Activated B cell treated with CpG ODN at 0.5 μM for 24 hours (primary cell): ENCODE measurements around the gene EIF5B. TPM values are rescaled to one million over a fixed set of nuclear protein-coding genes. Genes with fewer than 3 reads are reported as not detected.

Source experiments
- ATAC-seq: fragments of 200-7000 bp; cut with Tn5 transposase; one replicate; pipeline ENCODE4 v1.10.0; 2021; ENCODE audit warnings: low read depth, mild to moderate bottlenecking, moderate library complexity
- CTCF ChIA-PET: fragments of 350-600 bp; sonication (Branson Sonifier 250); formaldehyde crosslinking; loops from one replicate; lab custom pipeline; 2021; ENCODE audit warnings: antibody characterized with exemption; lab: Charles Lee
- POLR2A ChIA-PET: fragments of 350-600 bp; sonication (Branson Sonifier 250); formaldehyde crosslinking; loops from one replicate; lab custom pipeline; 2021; ENCODE audit warnings: antibody characterized with exemption; lab: Charles Lee
- DNase-seq: peaks from one replicate; pipeline ENCODE4 v3.0.0; 2022
- H3K27ac Mint-ChIP-seq: one replicate; pipeline ENCODE4 v1.8.0; 2020; ENCODE audit warnings: mixed read lengths
- H3K27me3 Mint-ChIP-seq: one replicate; pipeline ENCODE4 v1.8.0; 2021; ENCODE audit warnings: mixed read lengths
- H3K36me3 Mint-ChIP-seq: one replicate; pipeline ENCODE4 v1.8.0; 2021; ENCODE audit warnings: low read depth, mixed read lengths
- H3K4me1 Mint-ChIP-seq: one replicate; pipeline ENCODE4 v1.8.0; 2021; ENCODE audit warnings: mixed read lengths
- H3K4me3 Mint-ChIP-seq: one replicate; pipeline ENCODE4 v1.8.0; 2020; ENCODE audit warnings: mild to moderate bottlenecking, mixed read lengths
- H3K9me3 Mint-ChIP-seq: one replicate; pipeline ENCODE4 v1.8.0; 2020; ENCODE audit warnings: mixed read lengths
- intact Hi-C: fragments of 100-400 bp; cut with micrococcal nuclease; formaldehyde crosslinking; loops from one replicate; pipeline ENCODE4 v1.15.1; 2024
- total RNA-seq: library from RNA; stranded (reverse); gene quantifications from 2 replicates; pipeline ENCODE4 v1.2.3, GENCODE V29; 2022
- TF ChIP-seq, protein P1 (sequence below): fragments of 200-600 bp; IDR thresholded peaks from one replicate; pipeline ENCODE4 v1.8.0; 2022; ENCODE audit warnings: antibody characterized with exemption, mild to moderate bottlenecking

Gene EIF5B
- total RNA-seq, 1 donor from 2014 or later, result 55.0 TPM

DNA sequence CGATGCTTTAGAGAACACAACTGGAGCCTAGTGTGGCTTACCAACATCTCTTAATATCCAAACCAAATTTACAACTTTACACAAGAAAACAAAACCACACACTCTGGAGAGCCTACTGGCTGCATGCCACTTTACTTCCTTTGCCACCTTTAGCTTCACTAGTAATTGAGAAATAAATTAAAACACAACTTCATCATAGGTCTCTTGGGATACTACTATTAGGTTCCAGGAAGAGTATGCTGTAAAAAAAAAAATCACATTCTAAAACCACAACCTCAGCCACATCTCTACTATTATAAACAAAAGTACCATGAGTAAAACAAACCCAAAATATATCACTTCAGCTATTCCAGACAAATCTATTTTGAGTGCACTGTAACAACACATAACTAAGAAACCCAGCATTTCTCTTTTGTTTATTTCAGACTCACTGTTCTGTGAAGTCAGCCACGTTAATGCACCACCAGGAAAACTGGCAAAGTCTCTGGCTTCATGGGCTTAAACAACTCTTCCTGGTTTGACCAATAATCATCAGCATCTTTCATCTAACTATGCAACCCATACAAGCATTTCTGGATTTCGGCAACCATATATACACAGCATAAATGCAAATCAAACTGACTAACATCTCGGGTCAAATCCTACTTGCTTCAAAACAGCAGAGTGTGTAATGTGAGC, 93.6 kb downstream of the EIF5B start:
- ATAC-seq, result no peak
- Mint-ChIP-seq H3K4me3 (no peak overlapping the region), H3K36me3 (peaks cover 57% of the 10 kb centered on the region), H3K4me1 (peaks cover 9% of the 10 kb centered on the region), H3K27ac (no peak overlapping the region), H3K9me3 (no peaks in the 10 kb centered on the region), H3K27me3 (no peaks in the 10 kb centered on the region)
- ChIA-PET CTCF (interaction anchor here (0.6 to 1.1 kb wide), 2 partner anchors 59 to 286 kb away, joined by 3 to 4 read pairs; partner anchors contain the start of gene REV1), POLR2A (interaction anchor here (0.7 kb wide), 1 partner anchor 33 kb away, joined by 3 read pairs; no protein-coding TSS in a partner anchor)
- TF ChIP-seq, protein P1, sequence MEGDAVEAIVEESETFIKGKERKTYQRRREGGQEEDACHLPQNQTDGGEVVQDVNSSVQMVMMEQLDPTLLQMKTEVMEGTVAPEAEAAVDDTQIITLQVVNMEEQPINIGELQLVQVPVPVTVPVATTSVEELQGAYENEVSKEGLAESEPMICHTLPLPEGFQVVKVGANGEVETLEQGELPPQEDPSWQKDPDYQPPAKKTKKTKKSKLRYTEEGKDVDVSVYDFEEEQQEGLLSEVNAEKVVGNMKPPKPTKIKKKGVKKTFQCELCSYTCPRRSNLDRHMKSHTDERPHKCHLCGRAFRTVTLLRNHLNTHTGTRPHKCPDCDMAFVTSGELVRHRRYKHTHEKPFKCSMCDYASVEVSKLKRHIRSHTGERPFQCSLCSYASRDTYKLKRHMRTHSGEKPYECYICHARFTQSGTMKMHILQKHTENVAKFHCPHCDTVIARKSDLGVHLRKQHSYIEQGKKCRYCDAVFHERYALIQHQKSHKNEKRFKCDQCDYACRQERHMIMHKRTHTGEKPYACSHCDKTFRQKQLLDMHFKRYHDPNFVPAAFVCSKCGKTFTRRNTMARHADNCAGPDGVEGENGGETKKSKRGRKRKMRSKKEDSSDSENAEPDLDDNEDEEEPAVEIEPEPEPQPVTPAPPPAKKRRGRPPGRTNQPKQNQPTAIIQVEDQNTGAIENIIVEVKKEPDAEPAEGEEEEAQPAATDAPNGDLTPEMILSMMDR, result no peak
- intact Hi-C loops, result no loop called here
- DNase-seq, result no peak

DNA sequence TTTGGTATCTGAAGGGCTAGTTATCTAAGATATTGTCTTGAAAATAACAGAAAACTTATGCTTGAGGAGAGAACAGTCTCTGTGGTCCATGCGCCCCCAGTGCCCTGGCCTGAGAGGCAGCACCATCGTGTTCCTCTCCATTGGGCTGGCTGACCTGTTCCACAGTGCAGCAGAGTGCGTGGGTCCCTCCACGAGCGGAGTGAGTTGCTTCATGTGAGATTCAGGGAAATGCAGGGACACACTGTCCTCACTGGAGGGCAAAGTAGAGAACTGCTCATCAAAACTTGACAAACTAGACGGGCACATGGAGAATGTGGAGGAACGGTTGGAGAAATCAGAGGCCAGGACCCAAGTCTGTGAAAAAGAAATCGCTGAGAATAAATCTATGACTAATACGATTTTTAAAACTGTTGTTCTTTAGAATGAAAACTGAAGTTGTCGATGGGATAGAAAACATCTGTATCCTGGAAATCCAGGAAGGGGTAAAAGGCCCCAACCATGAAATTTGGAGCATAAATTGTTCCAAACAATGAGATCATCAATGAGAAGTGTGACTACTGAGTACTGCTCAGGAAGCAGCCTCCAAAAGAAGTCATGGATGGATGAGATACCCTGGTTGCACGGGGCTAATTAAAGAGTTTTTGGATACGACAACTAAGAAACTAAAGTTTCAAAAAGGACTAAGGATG, 94.5 kb downstream of the EIF5B start:
- TF ChIP-seq, protein P1, result no peak
- ChIA-PET CTCF (interaction anchor here (1.1 kb wide), 1 partner anchor 58 kb away, joined by 4 read pairs; the partner anchor contains the start of gene REV1), POLR2A (no interaction called here)
- no peak for DNase-seq
- Mint-ChIP-seq H3K4me1 (peaks cover 9% of the 10 kb centered on the region), H3K27me3 (no peaks in the 10 kb centered on the region), H3K4me3 (no peak overlapping the region), H3K36me3 (peaks cover 52% of the 10 kb centered on the region), H3K27ac (no peak overlapping the region), H3K9me3 (no peaks in the 10 kb centered on the region)
- no peak for ATAC-seq
- intact Hi-C loops, result no loop called here

DNA sequence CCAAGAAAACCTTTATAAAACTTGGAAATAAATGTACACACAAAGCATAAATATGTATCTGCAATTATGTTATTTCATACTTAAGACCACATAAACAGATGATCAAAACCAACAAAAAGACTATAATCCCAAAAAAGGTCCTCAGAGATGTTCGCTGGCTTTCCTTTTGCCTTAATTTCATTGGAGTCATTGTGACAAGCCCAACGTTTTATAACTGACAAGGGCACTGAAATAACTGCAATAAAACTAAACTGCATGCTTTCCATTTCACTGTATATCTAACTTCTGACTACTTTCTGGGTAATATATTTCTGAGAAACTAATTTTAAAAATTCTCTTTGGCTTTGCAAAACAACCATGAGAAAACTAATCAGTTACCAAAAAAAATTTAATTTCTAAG, 96.2 kb downstream of the EIF5B start:
- Mint-ChIP-seq H3K9me3 (no peaks in the 10 kb centered on the region), H3K4me1 (peaks cover 9% of the 10 kb centered on the region), H3K27me3 (no peaks in the 10 kb centered on the region), H3K36me3 (peaks cover 47% of the 10 kb centered on the region), H3K27ac (no peak overlapping the region), H3K4me3 (no peak overlapping the region)
- CTCF ChIA-PET, result no interaction called here
- TF ChIP-seq, protein P1, result no peak
- no peak for DNase-seq
- intact Hi-C loops, result no loop called here
- POLR2A ChIA-PET, result no interaction called here
- no peak for ATAC-seq

DNA sequence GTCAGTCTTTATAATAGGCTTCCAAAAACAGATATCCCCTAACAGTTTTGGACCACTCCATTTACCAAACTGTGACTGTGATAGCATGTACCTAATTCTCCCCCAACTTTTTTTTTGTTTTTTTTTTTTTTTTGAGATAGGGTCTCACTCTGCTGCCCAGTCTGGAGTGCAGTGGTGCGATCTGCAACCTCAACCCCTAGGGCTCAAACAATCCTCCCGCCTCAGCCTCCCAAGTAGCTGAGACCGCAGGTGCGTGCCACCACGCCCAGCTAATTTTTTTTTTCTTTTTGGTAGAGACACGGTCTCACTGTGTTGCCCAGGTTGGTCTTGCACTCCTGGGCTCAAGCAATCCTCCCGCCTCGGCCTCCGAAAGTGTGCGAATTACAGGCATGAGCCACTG, 99.7 kb downstream of the EIF5B start:
- intact Hi-C loops, result no loop called here
- Mint-ChIP-seq H3K4me1 (no peaks in the 10 kb centered on the region), H3K27ac (no peak overlapping the region), H3K27me3 (no peaks in the 10 kb centered on the region), H3K9me3 (no peaks in the 10 kb centered on the region), H3K36me3 (peaks cover 42% of the 10 kb centered on the region), H3K4me3 (no peak overlapping the region)
- TF ChIP-seq, protein P1, result no peak
- CTCF ChIA-PET, result no interaction called here
- DNase-seq, result no peak
- ATAC-seq, result no peak
- POLR2A ChIA-PET, result no interaction called here

DNA sequence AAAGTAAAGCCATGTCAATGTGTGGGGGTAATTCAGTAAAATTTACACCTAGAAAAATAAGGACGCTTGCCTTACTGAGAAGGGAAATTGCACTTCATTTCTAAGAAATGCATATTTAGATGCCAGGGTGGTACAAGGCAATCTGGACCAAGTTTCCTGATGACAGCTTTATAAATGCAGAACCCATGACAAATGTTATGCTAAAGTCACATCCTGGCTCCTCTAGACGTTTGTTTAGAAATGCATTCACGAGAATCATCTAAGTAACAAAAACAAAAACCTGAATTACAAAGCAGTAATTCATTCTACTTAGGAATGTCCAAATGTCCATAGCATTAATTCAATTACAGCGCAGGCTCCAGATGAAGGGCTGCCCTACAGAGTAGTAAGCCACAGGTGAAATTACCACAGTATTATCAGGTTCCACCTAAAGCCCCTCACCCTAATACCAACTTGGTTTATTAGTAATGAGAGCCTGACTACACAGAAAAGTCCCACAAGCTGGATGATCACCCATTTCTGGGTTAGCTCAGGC, 102.8 kb downstream of the EIF5B start:
- ChIA-PET CTCF (no interaction called here), POLR2A (no interaction called here)
- Mint-ChIP-seq H3K4me3 (no peak overlapping the region), H3K4me1 (no peaks in the 10 kb centered on the region), H3K27me3 (no peaks in the 10 kb centered on the region), H3K9me3 (no peaks in the 10 kb centered on the region), H3K36me3 (peaks cover 38% of the 10 kb centered on the region), H3K27ac (no peak overlapping the region)
- DNase-seq (no peak), ATAC-seq (no peak)
- TF ChIP-seq, protein P1, result no peak
- intact Hi-C loops, result loop anchor here (2.0 kb wide), 1 partner anchor 17 kb away; no protein-coding TSS in a partner anchor
